Heart left ventricle (tissue), 13 donors: ENCODE data around the gene TRAPPC10.

Experiments
- POLR2A ChIP-seq, 2 donors: fragments of 450-650 bp; IDR thresholded peaks; one replicate each; pipeline ENCODE4 v1.6.1; 2017; ENCODE audit warnings: antibody characterized with exemption in 2 of 2, mild to moderate bottlenecking in 2 of 2, moderate library complexity in 2 of 2
- TF ChIP-seq, protein P1 (sequence below), 12 donors: fragments of 200-600 bp; sonication (generic) in 4 of 12; IDR thresholded peaks; one replicate each; pipeline versions ENCODE4 v1.5.0 to v1.8.0; 2018 to 2022; ENCODE audit warnings: antibody characterized with exemption in 12 of 12, mild to moderate bottlenecking in 5 of 12
- donor health status: ischemic (EF 13 %, LVEDD 7.1; RV severe dilation, severe dysfunction).
- donor health status: DM: no; HTN: yes; CAD: no.
- donor health status: DM: no; HTN: no; CAD: no.
- donor health status: ischemic (EF 25% LVEDD 6.9; RV normal size, moderate dysfunction).
- donor health status: ischemic (EF 25% LVEDD 5.7; RV mildly dilated, moderate dysfunction).
- donor health status: ischemic (EF 35%, LVEDD 5.7; RV mildly dilated, moderate dysfunction).
- donor health status: nonischemic (EF 11% LVEDD 7.7; RV severe dilation, severe dysfunction).
- donor health status: DM: yes; HTN: yes; CAD: no.
- donor health status: PGD.
- donor health status: ischemic (EF 29% LVEDD 5.4; RV normal size, mild dysfunction).
- donor health status: nonischemic (EF 23%, LVEDD 6.1; RV moderate dilation, normal function).

GRCh38 chr21:44035244-44035643 is 23.1 kb downstream of the TRAPPC10 start:
- TF ChIP-seq, protein P1, sequence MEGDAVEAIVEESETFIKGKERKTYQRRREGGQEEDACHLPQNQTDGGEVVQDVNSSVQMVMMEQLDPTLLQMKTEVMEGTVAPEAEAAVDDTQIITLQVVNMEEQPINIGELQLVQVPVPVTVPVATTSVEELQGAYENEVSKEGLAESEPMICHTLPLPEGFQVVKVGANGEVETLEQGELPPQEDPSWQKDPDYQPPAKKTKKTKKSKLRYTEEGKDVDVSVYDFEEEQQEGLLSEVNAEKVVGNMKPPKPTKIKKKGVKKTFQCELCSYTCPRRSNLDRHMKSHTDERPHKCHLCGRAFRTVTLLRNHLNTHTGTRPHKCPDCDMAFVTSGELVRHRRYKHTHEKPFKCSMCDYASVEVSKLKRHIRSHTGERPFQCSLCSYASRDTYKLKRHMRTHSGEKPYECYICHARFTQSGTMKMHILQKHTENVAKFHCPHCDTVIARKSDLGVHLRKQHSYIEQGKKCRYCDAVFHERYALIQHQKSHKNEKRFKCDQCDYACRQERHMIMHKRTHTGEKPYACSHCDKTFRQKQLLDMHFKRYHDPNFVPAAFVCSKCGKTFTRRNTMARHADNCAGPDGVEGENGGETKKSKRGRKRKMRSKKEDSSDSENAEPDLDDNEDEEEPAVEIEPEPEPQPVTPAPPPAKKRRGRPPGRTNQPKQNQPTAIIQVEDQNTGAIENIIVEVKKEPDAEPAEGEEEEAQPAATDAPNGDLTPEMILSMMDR (IDR thresholded peaks at IDR 0.05) = no peak
- no peak for TF ChIP-seq POLR2A (IDR thresholded peaks at IDR 0.05)
